ENCODE data around the gene ARFRP1. TPM values are rescaled to one million over a fixed set of nuclear protein-coding genes. Genes with fewer than 3 reads are reported as not detected.

Gene ARFRP1
- total RNA-seq, 1 experiment from 2014 or later, result 30.2 TPM

DNA sequence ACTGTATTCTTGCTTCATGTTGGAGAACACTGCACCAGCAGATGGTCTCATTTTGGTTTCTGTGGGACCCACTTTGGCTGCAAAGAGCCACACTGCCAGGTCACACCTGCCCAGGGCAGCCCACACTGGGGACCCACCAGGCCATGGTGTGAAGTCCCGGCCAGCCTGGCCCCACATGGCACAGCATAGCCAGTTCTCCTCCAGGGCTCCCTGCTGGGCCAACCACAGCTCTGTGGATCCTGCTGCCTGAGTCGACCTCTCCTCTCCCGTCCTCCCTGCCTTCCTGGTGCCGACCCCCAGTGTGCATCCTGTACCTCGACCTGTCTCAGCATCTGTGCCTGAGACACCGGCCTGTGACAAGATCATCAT lies 3.0 kb downstream of the ARFRP1 start:
- H3K9me3 Mint-ChIP-seq, result no peaks in the 10 kb centered on the region
- no peak overlapping the region for H3K27ac Mint-ChIP-seq
- TF ChIP-seq SMAD3 (CRISPR knock-in tag; IDR thresholded peaks at IDR 0.05; ENCODE audit: borderline replicate concordance), result no peak
- no peak for TF ChIP-seq ZBTB21 (CRISPR knock-in tag; IDR thresholded peaks at IDR 0.05; ENCODE audit: borderline replicate concordance)
- TF ChIP-seq TP53 (CRISPR knock-in tag; IDR thresholded peaks at IDR 0.05), result no peak
- TF ChIP-seq ZNF219 (CRISPR knock-in tag; IDR thresholded peaks at IDR 0.05; ENCODE audit: borderline replicate concordance), result no peak
- TF ChIP-seq, protein P1, sequence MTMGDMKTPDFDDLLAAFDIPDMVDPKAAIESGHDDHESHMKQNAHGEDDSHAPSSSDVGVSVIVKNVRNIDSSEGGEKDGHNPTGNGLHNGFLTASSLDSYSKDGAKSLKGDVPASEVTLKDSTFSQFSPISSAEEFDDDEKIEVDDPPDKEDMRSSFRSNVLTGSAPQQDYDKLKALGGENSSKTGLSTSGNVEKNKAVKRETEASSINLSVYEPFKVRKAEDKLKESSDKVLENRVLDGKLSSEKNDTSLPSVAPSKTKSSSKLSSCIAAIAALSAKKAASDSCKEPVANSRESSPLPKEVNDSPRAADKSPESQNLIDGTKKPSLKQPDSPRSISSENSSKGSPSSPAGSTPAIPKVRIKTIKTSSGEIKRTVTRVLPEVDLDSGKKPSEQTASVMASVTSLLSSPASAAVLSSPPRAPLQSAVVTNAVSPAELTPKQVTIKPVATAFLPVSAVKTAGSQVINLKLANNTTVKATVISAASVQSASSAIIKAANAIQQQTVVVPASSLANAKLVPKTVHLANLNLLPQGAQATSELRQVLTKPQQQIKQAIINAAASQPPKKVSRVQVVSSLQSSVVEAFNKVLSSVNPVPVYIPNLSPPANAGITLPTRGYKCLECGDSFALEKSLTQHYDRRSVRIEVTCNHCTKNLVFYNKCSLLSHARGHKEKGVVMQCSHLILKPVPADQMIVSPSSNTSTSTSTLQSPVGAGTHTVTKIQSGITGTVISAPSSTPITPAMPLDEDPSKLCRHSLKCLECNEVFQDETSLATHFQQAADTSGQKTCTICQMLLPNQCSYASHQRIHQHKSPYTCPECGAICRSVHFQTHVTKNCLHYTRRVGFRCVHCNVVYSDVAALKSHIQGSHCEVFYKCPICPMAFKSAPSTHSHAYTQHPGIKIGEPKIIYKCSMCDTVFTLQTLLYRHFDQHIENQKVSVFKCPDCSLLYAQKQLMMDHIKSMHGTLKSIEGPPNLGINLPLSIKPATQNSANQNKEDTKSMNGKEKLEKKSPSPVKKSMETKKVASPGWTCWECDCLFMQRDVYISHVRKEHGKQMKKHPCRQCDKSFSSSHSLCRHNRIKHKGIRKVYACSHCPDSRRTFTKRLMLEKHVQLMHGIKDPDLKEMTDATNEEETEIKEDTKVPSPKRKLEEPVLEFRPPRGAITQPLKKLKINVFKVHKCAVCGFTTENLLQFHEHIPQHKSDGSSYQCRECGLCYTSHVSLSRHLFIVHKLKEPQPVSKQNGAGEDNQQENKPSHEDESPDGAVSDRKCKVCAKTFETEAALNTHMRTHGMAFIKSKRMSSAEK (CRISPR knock-in tag; IDR thresholded peaks at IDR 0.05; ENCODE audit: borderline replicate concordance), result no peak
- TF ChIP-seq, protein P2, sequence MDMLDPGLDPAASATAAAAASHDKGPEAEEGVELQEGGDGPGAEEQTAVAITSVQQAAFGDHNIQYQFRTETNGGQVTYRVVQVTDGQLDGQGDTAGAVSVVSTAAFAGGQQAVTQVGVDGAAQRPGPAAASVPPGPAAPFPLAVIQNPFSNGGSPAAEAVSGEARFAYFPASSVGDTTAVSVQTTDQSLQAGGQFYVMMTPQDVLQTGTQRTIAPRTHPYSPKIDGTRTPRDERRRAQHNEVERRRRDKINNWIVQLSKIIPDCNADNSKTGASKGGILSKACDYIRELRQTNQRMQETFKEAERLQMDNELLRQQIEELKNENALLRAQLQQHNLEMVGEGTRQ (CRISPR knock-in tag; IDR thresholded peaks at IDR 0.05), result no peak
- no peak for TF ChIP-seq FOXJ3 (CRISPR knock-in tag; IDR thresholded peaks at IDR 0.05; ENCODE audit: borderline replicate concordance)
- POLR2A ChIA-PET, result no interaction called here
- peak overlapping the region; percentile 13; the same call in 1 of the 2 replicates for H3K4me3 Mint-ChIP-seq
- CTCF ChIA-PET, result interaction anchor here (2.0 kb wide), 1 partner anchor 71 kb away, joined by 5 read pairs; no protein-coding TSS in a partner anchor
- H3K4me1 Mint-ChIP-seq, result peaks cover 10% of the 10 kb centered on the region
- no peak for DNase-seq (ENCODE audit: low spot score)
- no peaks in the 10 kb centered on the region for H3K27me3 Mint-ChIP-seq (ENCODE audit: low read depth)
- no peak for ATAC-seq
- peaks cover 26% of the 10 kb centered on the region for H3K36me3 Mint-ChIP-seq

DNA sequence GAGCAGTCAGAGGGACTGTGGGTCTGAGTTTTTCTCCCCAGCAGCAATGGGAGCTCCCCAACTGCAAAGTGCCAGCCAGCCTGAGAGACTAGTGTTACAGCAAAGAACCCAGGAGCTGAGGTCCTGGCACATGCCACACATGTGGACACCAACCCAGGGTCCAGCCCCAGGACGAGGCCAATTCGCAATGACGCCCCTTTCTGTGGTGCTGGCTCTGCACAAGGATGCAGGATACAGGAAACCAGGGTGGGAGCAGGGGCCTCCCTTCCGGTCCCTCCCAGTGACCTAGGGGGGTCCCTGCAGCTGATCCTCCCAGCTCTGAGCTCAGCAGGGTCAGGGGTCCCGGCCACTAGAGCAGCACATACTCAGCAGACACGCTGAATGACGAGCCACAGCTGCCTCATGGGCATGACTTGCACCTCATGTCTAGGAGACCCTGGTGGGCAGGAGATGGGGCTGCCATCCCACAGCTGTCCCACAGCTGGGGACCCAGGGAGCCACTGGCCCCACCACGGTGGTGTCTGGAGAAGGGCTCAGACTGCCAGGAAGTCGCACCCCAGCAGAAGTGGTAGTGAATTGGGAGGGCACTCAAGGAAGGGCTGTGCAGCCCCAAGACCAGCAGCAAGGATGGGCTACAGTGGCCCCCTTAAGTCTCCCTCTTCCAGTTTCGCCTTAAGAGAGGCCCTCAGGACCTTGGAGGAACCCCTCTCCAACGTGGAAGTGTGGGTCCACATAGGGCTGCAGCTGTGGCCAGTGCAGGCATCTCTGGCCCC lies 3.6 kb downstream of the ARFRP1 start:
- TF ChIP-seq, protein P3, sequence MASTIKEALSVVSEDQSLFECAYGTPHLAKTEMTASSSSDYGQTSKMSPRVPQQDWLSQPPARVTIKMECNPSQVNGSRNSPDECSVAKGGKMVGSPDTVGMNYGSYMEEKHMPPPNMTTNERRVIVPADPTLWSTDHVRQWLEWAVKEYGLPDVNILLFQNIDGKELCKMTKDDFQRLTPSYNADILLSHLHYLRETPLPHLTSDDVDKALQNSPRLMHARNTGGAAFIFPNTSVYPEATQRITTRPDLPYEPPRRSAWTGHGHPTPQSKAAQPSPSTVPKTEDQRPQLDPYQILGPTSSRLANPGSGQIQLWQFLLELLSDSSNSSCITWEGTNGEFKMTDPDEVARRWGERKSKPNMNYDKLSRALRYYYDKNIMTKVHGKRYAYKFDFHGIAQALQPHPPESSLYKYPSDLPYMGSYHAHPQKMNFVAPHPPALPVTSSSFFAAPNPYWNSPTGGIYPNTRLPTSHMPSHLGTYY (CRISPR knock-in tag; IDR thresholded peaks at IDR 0.05), result no peak
- no peak for TF ChIP-seq ZBTB21 (CRISPR knock-in tag; IDR thresholded peaks at IDR 0.05; ENCODE audit: borderline replicate concordance)
- TF ChIP-seq, protein P4, sequence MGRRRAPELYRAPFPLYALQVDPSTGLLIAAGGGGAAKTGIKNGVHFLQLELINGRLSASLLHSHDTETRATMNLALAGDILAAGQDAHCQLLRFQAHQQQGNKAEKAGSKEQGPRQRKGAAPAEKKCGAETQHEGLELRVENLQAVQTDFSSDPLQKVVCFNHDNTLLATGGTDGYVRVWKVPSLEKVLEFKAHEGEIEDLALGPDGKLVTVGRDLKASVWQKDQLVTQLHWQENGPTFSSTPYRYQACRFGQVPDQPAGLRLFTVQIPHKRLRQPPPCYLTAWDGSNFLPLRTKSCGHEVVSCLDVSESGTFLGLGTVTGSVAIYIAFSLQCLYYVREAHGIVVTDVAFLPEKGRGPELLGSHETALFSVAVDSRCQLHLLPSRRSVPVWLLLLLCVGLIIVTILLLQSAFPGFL (CRISPR knock-in tag; IDR thresholded peaks at IDR 0.05; ENCODE audit: borderline replicate concordance), result no peak
- no peak for TF ChIP-seq RELA (CRISPR knock-in tag; IDR thresholded peaks at IDR 0.05; ENCODE audit: borderline replicate concordance)
- TF ChIP-seq NFYB (CRISPR knock-in tag; conservative IDR thresholded peaks at IDR 0.05; ENCODE audit: low read depth), result no peak
- no peak for TF ChIP-seq FOXP1 (CRISPR knock-in tag; IDR thresholded peaks at IDR 0.05; ENCODE audit: borderline replicate concordance)
- TF ChIP-seq TEAD4 (CRISPR knock-in tag; IDR thresholded peaks at IDR 0.05), result no peak
- ChIA-PET CTCF (interaction anchor here (2.0 kb wide), 1 partner anchor 71 kb away, joined by 5 read pairs; no protein-coding TSS in a partner anchor), POLR2A (no interaction called here)
- DNase-seq (ENCODE audit: low spot score), result no peak
- no peak for ATAC-seq
- H3K36me3 Mint-ChIP-seq, result peaks cover 22% of the 10 kb centered on the region
- H3K27ac Mint-ChIP-seq, result no peak overlapping the region
- H3K27me3 Mint-ChIP-seq (ENCODE audit: low read depth), result no peaks in the 10 kb centered on the region
- peaks cover 10% of the 10 kb centered on the region for H3K4me1 Mint-ChIP-seq
- H3K9me3 Mint-ChIP-seq, result no peaks in the 10 kb centered on the region
- no peak overlapping the region for H3K4me3 Mint-ChIP-seq
